ENCODE results near the gene STRADA. TPM values are rescaled to one million over a fixed set of nuclear protein-coding genes. Genes with fewer than 3 reads are reported as not detected.
A peak's percentile ranks its signal among the peaks of the same experiment; 100 is the strongest.

Gene STRADA
- total and polyA plus RNA-seq, 10 of the 15 experiments (the other 5 are each of a cell fraction or from before 2014, with no cell fraction given), result 13.3 to 54.1 (median 44.0) TPM

- H3K27me3 ChIP-seq (replicated peaks in 1 of 2; ENCODE audit: control insufficient read depth in 2 of 2, insufficient read depth in 2 of 2, low read length in 1 of 2), result no peaks in the 10 kb centered on the region
- ChIA-PET POLR2A (no interaction called here), RAD21 (ENCODE audit: unreplicated experiment) (no interaction called here), CTCF (interaction anchor here (0.9 kb wide), 1 partner anchor 13 kb away, joined by 3 read pairs; no protein-coding TSS in a partner anchor), SMC1A (ENCODE audit: uncharacterized antibody, unreplicated experiment) (interaction anchor here (1.1 to 2.0 kb wide), 3 partner anchors 9 to 84 kb away, joined by 3 to 8 read pairs (median 5); no protein-coding TSS in a partner anchor)
- no peaks in the 10 kb centered on the region; the same call in 1 of the 2 replicates for H3K4me1 ChIP-seq (ENCODE audit: control insufficient read depth, insufficient read depth, low read length)
- TF ChIP-seq TARDBP (IDR thresholded peaks at IDR 0.05; ENCODE audit: borderline replicate concordance) (no peak), CTCF (IDR thresholded peaks at IDR 0.05 in 2 of 3, conservative IDR thresholded peaks at IDR 0.05 in 1 of 3; ENCODE audit: control insufficient read depth in 2 of 3, extremely low read depth in 1 of 3, insufficient read depth in 1 of 3, low read depth in 3 of 3, low read length in 3 of 3) (no peak), WRNIP1 (IDR thresholded peaks at IDR 0.05; ENCODE audit: borderline replicate concordance, low read depth, low read length) (no peak), PML (IDR thresholded peaks at IDR 0.05; ENCODE audit: low read length) (no peak), BACH1 (IDR thresholded peaks at IDR 0.05; ENCODE audit: borderline replicate concordance) (no peak), IRF4 (IDR thresholded peaks at IDR 0.05; ENCODE audit: low read depth, low read length) (no peak), JUNB (IDR thresholded peaks at IDR 0.05) (no peak), ZNF217 (IDR thresholded peaks at IDR 0.05) (no peak), MLLT1 (IDR thresholded peaks at IDR 0.05) (no peak), TAF1 (IDR thresholded peaks at IDR 0.05; ENCODE audit: borderline replicate concordance, low read depth, low read length) (no peak), HCFC1 (IDR thresholded peaks at IDR 0.05; ENCODE audit: low read length) (no peak)
- no peak overlapping the region for H3K4me3 ChIP-seq
- H4K20me1 ChIP-seq (ENCODE audit: control insufficient read depth, insufficient read depth), result no peaks in the 10 kb centered on the region
- no peak overlapping the region for H3K4me2 ChIP-seq (ENCODE audit: control insufficient read depth, insufficient read depth)
- DNase-seq (ENCODE audit: low read depth, low spot score), result no peak
- no peak overlapping the region for H3K9ac ChIP-seq (ENCODE audit: control insufficient read depth, insufficient read depth, low read length)
- BruUV-seq (replicated peaks), result TSS peak; percentile 18
- in situ Hi-C loops (cut with MboI) (no loop called here), intact Hi-C loops (cut with micrococcal nuclease; ENCODE audit: unreplicated experiment) (no loop called here)
- H3K27ac ChIP-seq (ENCODE audit: control insufficient read depth, insufficient read depth), result no peak overlapping the region
- no peaks in the 10 kb centered on the region for H3K9me3 ChIP-seq (replicated peaks; ENCODE audit: control insufficient read depth, insufficient read depth, low read length)
- no peak for FAIRE-seq
- H3K79me2 ChIP-seq (ENCODE audit: control insufficient read depth, insufficient read depth, low read length), result peaks cover 2% of the 10 kb centered on the region; the same call in 1 of the 2 replicates
- WGBS (ENCODE audit: insufficient coverage, insufficient replicate concordance, low lambda C conversion rate, missing lambda C conversion rate), result 98% methylated on average over 2 of the region's 2 CpGs
- peaks cover 11 to 34% of the 10 kb centered on the region in 2 experiments for H3K36me3 ChIP-seq (ENCODE audit: control insufficient read depth in 2 of 2, insufficient read depth in 2 of 2, low read length in 1 of 2)
- ATAC-seq, result no peak
- H2AFZ ChIP-seq (ENCODE audit: control insufficient read depth, low read depth, low read length), result no peak overlapping the region
Observed at GRCh38 chr17:63758428-63758827, 16.8 kb upstream of the STRADA start.
